HepG2 (cell line): Measurements from ENCODE around the gene TUBA4A. TPM values are rescaled to one million over a fixed set of nuclear protein-coding genes. Genes with fewer than 3 reads are reported as not detected.

ENCODE experiments used
- CENPX ChIP-seq: sonication (generic); formaldehyde crosslinking; IDR thresholded peaks from 2 replicates; pipeline ENCODE4 v1.9.0; 2021; ENCODE audit warnings: mild to moderate bottlenecking, missing genetic modification reagents, moderate library complexity
- EEA1 ChIP-seq: sonication (generic); formaldehyde crosslinking; IDR thresholded peaks from 2 replicates; pipeline ENCODE4 v1.5.1; 2020; ENCODE audit warnings: mild to moderate bottlenecking, missing genetic modification reagents, borderline replicate concordance
- FOXJ3 ChIP-seq: sonication (generic); formaldehyde crosslinking; IDR thresholded peaks from 2 replicates; pipeline ENCODE4 v1.4.0; 2020; ENCODE audit warnings: missing genetic modification reagents, mild to moderate bottlenecking, borderline replicate concordance
- HNF4G ChIP-seq, 2 experiments: sonication (generic) in 1 of 2; formaldehyde crosslinking in 1 of 2; IDR thresholded peaks; 2 replicates each; pipeline versions ENCODE4 v1.4.0 to v1.6.1; 2011 to 2020; ENCODE audit warnings: borderline replicate concordance in 2 of 2, low read depth in 2 of 2, mild to moderate bottlenecking in 2 of 2, low read length in 1 of 2, missing genetic modification reagents in 1 of 2, moderate library complexity in 1 of 2
- KLF13 ChIP-seq: sonication (generic); formaldehyde crosslinking; IDR thresholded peaks from 2 replicates; pipeline ENCODE4 v1.4.0; 2020; ENCODE audit warnings: mild to moderate bottlenecking, missing genetic modification reagents
- MED1 ChIP-seq: sonication (generic); formaldehyde crosslinking; IDR thresholded peaks from 2 replicates; pipeline ENCODE4 v1.4.0; 2020; ENCODE audit warnings: missing genetic modification reagents
- PITX1 ChIP-seq: sonication (generic); formaldehyde crosslinking; IDR thresholded peaks from 2 replicates; pipeline ENCODE4 v1.5.1; 2020; ENCODE audit warnings: mild to moderate bottlenecking, missing genetic modification reagents
- RFX5 ChIP-seq: IDR thresholded peaks from 2 replicates; pipeline ENCODE4 v1.6.1; 2011; ENCODE audit warnings: low read depth, low read length, improper control_type of control experiment
- SIN3A ChIP-seq: IDR thresholded peaks from 2 replicates; pipeline ENCODE4 v1.6.1; 2011; ENCODE audit warnings: low read depth, mild to moderate bottlenecking, control low read depth, low read length, borderline replicate concordance
- TP53 ChIP-seq: sonication (generic); formaldehyde crosslinking; conservative IDR thresholded peaks from 2 replicates; pipeline ENCODE4 v1.4.0; 2020; ENCODE audit warnings: missing genetic modification reagents
- ZIK1 ChIP-seq: sonication (generic); formaldehyde crosslinking; IDR thresholded peaks from 2 replicates; pipeline ENCODE4 v1.5.0; 2020; ENCODE audit warnings: mild to moderate bottlenecking, low read depth, missing genetic modification reagents, borderline replicate concordance
- ZNF124 ChIP-seq: sonication (generic); formaldehyde crosslinking; IDR thresholded peaks from 2 replicates; pipeline ENCODE4 v1.4.0; 2020; ENCODE audit warnings: missing genetic modification reagents
- ZNF232 ChIP-seq: sonication (generic); formaldehyde crosslinking; IDR thresholded peaks from 2 replicates; pipeline ENCODE4 v1.4.0; 2020; ENCODE audit warnings: missing genetic modification reagents, borderline replicate concordance
- ZNF282 ChIP-seq: fragments of 450-650 bp; IDR thresholded peaks from 2 replicates; pipeline ENCODE4 v1.6.1; 2018; ENCODE audit not compliant: partially characterized antibody
- ZNF318 ChIP-seq: sonication (generic); formaldehyde crosslinking; IDR thresholded peaks from 2 replicates; pipeline ENCODE4 v1.4.0; 2020; ENCODE audit warnings: mild to moderate bottlenecking, missing genetic modification reagents
- ZNF333 ChIP-seq: sonication (generic); formaldehyde crosslinking; IDR thresholded peaks from 2 replicates; pipeline ENCODE4 v1.4.0; 2020; ENCODE audit warnings: mild to moderate bottlenecking, missing genetic modification reagents, borderline replicate concordance
- ZNF430 ChIP-seq: sonication (generic); formaldehyde crosslinking; IDR thresholded peaks from 2 replicates; pipeline ENCODE4 v1.9.0; 2021; ENCODE audit warnings: mild to moderate bottlenecking, missing genetic modification reagents
- ZNF556 ChIP-seq: sonication (generic); formaldehyde crosslinking; IDR thresholded peaks from 2 replicates; pipeline ENCODE4 v1.4.0; 2020; ENCODE audit warnings: mild to moderate bottlenecking, missing genetic modification reagents, borderline replicate concordance
- ZNF564 ChIP-seq: sonication (generic); formaldehyde crosslinking; IDR thresholded peaks from 2 replicates; pipeline ENCODE4 v1.8.1; 2023; ENCODE audit warnings: mild to moderate bottlenecking, missing genetic modification reagents
- ZNF839 ChIP-seq: sonication (generic); formaldehyde crosslinking; IDR thresholded peaks from 2 replicates; pipeline ENCODE4 v1.4.0; 2020; ENCODE audit warnings: missing genetic modification reagents, mild to moderate bottlenecking, borderline replicate concordance
- polyA plus RNA-seq, 8 experiments: library from polyadenylated mRNA; depleted of rRNA in 3 of 8; stranded (reverse) in 7 of 8; unstranded in 1 of 8; fragments of >200 nt; fragmentation: Illumina TruSeq in 4 of 8; extraction: Trizol in 4 of 8; gene quantifications; 2 replicates each; pipeline versions ENCODE4 v1.2.1 to v1.2.3, GENCODE V29; 2011 to 2016; ENCODE audit warnings: low read depth in 4 of 8, missing spikeins in 1 of 8, mixed read lengths in 1 of 8; ENCODE audit not compliant: insufficient read depth in 1 of 8
- total RNA-seq, 5 experiments: library from RNA; depleted of rRNA; stranded (reverse); fragments of >200 nt; fragmentation: Illumina TruSeq; extraction: Trizol; gene quantifications; 2 replicates each; pipeline ENCODE4 v1.2.3, GENCODE V29; 2016; ENCODE audit warnings: low read depth in 1 of 5
- TF ChIP-seq, protein P1 (sequence below): sonication (generic); formaldehyde crosslinking; IDR thresholded peaks from 2 replicates; pipeline ENCODE4 v1.5.0; 2020; ENCODE audit warnings: missing genetic modification reagents
- TF ChIP-seq, protein P2 (sequence below): IDR thresholded peaks from 2 replicates; pipeline ENCODE4 v1.6.1; 2016; ENCODE audit warnings: mild to moderate bottlenecking, missing biosample characterization, missing genetic modification reagents

TUBA4A gene
- total and polyA plus RNA-seq, 2 of the 13 experiments (the other 11 are each of a cell fraction or from before 2014, with no cell fraction given), result 1.3 to 12.7 TPM

DNA sequence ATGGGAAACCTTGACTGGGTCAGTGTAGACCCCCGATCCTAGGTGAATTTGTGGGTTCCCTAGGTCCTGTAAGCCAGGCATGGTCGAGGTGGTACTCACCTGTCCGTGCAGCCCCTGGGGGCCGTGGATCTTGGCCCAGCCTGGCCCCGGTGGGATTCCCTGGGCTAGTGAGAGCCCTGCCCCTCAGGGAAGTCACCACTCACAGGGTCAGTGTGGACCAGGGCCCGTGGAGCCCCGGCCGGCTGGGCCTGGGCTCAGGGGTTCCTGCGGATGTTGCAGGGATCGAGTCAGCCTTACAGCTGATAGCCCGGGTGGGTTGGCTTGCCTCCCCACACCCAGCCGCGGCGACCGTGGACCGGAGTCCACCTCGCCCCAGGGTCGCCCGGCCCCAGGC, 24.8 kb downstream of the TUBA4A start (continued):
- TF ChIP-seq KLF13 (CRISPR knock-in tag) (no peak; the same call in 1 of the 2 replicates), HNF4G (IDR thresholded peaks at IDR 0.05; ENCODE audit: borderline replicate concordance, low read depth, low read length) (no peak), HNF4G (CRISPR knock-in tag; IDR thresholded peaks at IDR 0.05; ENCODE audit: borderline replicate concordance, low read depth) (no peak), ZNF564 (CRISPR knock-in tag) (peak; percentile 45; the same call in 1 of the 2 replicates), EEA1 (CRISPR knock-in tag) (no peak), ZNF318 (CRISPR knock-in tag) (no peak; the same call in 1 of the 2 replicates), ZNF430 (peak; percentile 6; the same call in 1 of the 2 replicates), ZNF556 (CRISPR knock-in tag) (peak; percentile 50; the same call in 1 of the 2 replicates), ZNF232 (CRISPR knock-in tag) (no peak), RFX5 (no peak), ZNF124 (CRISPR knock-in tag) (no peak), ZNF333 (CRISPR knock-in tag) (0 out of 2 replicates have a peak, but pooled peaks have one; percentile 17), SIN3A (peak; percentile 59; the same call in 1 of the 2 replicates), MED1 (CRISPR knock-in tag) (no peak), FOXJ3 (no peak), TP53 (CRISPR knock-in tag) (no peak), CENPX (CRISPR knock-in tag) (no peak), PITX1 (CRISPR knock-in tag) (no peak), ZNF282 (no peak), ZNF839 (no peak), ZIK1 (CRISPR knock-in tag) (peak; percentile 23; the same call in 1 of the 2 replicates)
- TF ChIP-seq, protein P1, sequence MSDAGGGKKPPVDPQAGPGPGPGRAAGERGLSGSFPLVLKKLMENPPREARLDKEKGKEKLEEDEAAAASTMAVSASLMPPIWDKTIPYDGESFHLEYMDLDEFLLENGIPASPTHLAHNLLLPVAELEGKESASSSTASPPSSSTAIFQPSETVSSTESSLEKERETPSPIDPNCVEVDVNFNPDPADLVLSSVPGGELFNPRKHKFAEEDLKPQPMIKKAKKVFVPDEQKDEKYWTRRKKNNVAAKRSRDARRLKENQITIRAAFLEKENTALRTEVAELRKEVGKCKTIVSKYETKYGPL (CRISPR knock-in tag), result no peak
- TF ChIP-seq, protein P2, sequence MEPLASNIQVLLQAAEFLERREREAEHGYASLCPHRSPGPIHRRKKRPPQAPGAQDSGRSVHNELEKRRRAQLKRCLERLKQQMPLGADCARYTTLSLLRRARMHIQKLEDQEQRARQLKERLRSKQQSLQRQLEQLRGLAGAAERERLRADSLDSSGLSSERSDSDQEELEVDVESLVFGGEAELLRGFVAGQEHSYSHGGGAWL (CRISPR knock-in tag), result peak; percentile 9; the same call in 1 of the 2 replicates
